Thoracic aorta (tissue), 2 donors: Measurements from ENCODE around the gene AHDC1. TPM values are rescaled to one million over a fixed set of nuclear protein-coding genes. Genes with fewer than 3 reads are reported as not detected.
A peak's percentile ranks its signal among the peaks of the same experiment; 100 is the strongest.

Experiments
- ATAC-seq: fragments of 150-250 bp; one replicate; pipeline ENCODE4 v1.8.0; 2017; ENCODE audit warnings: low read depth; ENCODE audit not compliant: insufficient number of reproducible peaks, low FRiP score
- DNase-seq: peaks from one replicate; pipeline ENCODE4 v3.0.0-alpha.2; 2020; ENCODE audit warnings: low spot score
- H3K27ac ChIP-seq, 2 donors: fragments of 200-600 bp; sonication (generic); 1 replicate in 1 of 2; 2 replicates in 1 of 2; pipeline ENCODE4 v1.5.1; 2016; ENCODE audit warnings: mild to moderate bottlenecking in 2 of 2, moderate library complexity in 2 of 2
- H3K27me3 ChIP-seq: fragments of 200-600 bp; sonication (generic); replicated peaks from 2 replicates; pipeline ENCODE4 v1.6.0; 2016; ENCODE audit warnings: mild to moderate bottlenecking; ENCODE audit not compliant: insufficient read depth
- H3K36me3 ChIP-seq: fragments of 200-600 bp; sonication (generic); one replicate; pipeline ENCODE4 v1.5.1; 2016
- H3K4me1 ChIP-seq, 2 donors: fragments of 200-600 bp; sonication (generic); 1 replicate in 1 of 2; 2 replicates in 1 of 2; pipeline versions ENCODE4 v1.5.1 to v1.6.0; 2016; ENCODE audit warnings: low read depth in 2 of 2, mild to moderate bottlenecking in 1 of 2; ENCODE audit not compliant: control insufficient read depth in 1 of 2
- H3K4me3 ChIP-seq: fragments of 200-600 bp; sonication (generic); 2 replicates; pipeline ENCODE4 v1.5.1; 2016; ENCODE audit warnings: mild to moderate bottlenecking
- H3K9me3 ChIP-seq: fragments of 200-600 bp; sonication (generic); 2 replicates; pipeline ENCODE4 v1.5.1; 2016
- total RNA-seq, 2 donors: library from RNA; depleted of rRNA; stranded (reverse); fragments of >200 nt; gene quantifications; one replicate each; pipeline versions ENCODE4 v1.1.0 to v1.2.3, GENCODE V29; 2016
- TF ChIP-seq, protein P1 (sequence below): fragments of 200-600 bp; sonication (generic); IDR thresholded peaks from one replicate; pipeline ENCODE4 v1.5.1; 2019; ENCODE audit warnings: antibody characterized with exemption

The AHDC1 gene
- total RNA-seq, 2 donors from 2014 or later = 38.3 to 55.4 TPM

DNA sequence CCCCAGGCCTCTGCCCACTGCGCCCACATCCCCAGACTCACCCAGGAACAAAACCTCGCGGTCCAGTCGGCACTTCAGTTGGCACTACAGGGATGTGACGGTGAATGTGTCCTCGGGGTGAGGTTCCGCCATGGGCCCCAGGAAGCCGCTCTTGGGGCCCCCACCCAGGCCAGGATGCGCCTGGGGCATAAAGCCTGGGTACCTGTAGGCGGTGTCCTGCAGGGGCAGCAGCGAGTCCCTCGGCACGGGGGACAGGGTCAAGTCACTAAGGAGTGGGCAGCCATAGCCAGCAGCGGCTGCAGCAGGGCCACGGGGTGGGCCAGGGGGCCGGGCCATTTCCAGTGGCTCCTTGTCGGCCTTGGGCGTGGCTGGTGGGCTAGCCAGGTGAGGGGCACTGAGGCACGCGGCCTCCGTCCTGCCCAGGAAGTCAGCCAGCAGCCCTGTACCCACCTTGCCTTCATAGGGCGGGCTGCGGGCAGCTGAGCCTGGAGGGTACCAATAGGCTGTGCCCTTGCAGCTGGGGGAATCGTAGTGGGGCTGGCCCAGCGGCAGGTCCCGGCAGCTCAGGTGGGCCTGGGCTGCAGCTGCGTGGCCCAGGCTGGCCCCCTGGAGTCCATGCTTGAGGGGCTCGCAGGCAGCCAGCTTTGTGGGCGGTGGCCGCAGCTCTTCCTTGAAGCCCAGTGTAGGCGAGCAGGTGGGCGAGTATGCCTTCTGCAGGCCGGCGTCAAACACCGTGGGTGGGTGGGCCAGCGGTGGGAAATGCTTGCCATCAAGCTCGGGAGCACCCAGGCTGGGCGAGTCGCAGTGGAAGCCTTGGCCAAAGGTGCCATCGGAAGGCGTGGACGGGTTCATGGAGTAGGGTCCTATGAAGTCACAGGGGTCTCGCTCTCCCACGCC, 56.5 kb downstream of the AHDC1 start:
- DNase-seq (no peak), ATAC-seq (no peak)
- Histone ChIP-seq H3K9me3 (no peaks in the 10 kb centered on the region), H3K36me3 (peaks cover 34% of the 10 kb centered on the region), H3K27me3 (no peaks in the 10 kb centered on the region), H3K4me3 (no peak overlapping the region), H3K27ac (peak overlapping the region; percentile 82 to 88), H3K4me1 (peaks cover 25 to 49% of the 10 kb centered on the region in 2 donors)
- TF ChIP-seq, protein P1, sequence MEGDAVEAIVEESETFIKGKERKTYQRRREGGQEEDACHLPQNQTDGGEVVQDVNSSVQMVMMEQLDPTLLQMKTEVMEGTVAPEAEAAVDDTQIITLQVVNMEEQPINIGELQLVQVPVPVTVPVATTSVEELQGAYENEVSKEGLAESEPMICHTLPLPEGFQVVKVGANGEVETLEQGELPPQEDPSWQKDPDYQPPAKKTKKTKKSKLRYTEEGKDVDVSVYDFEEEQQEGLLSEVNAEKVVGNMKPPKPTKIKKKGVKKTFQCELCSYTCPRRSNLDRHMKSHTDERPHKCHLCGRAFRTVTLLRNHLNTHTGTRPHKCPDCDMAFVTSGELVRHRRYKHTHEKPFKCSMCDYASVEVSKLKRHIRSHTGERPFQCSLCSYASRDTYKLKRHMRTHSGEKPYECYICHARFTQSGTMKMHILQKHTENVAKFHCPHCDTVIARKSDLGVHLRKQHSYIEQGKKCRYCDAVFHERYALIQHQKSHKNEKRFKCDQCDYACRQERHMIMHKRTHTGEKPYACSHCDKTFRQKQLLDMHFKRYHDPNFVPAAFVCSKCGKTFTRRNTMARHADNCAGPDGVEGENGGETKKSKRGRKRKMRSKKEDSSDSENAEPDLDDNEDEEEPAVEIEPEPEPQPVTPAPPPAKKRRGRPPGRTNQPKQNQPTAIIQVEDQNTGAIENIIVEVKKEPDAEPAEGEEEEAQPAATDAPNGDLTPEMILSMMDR = no peak

DNA sequence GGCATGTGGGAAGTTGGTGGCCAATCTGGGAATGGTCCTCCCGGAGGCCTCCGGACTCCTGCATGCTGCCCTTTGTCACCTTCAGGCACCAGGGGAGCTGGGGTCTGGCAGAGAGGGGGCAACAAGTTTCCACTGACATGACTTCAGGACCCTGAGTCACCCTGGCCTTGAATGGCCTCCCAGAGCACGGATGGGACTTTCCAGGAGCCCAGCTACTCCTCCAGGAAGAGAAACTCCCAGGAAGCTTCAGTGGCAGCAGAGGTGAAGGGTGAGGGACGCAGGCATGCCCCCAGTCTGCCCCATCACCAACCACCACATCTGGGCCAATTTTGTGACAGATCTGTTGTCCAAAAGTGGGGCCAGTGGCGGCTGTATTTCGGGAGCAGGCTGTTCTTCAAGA, 58.1 kb downstream of the AHDC1 start:
- no peak for DNase-seq
- Histone ChIP-seq H3K36me3 (peaks cover 26% of the 10 kb centered on the region), H3K27me3 (no peaks in the 10 kb centered on the region), H3K4me1 (peaks cover 32 to 63% of the 10 kb centered on the region in 2 donors), H3K27ac (peak overlapping the region; percentile 82 to 88), H3K4me3 (no peak overlapping the region), H3K9me3 (no peaks in the 10 kb centered on the region)
- ATAC-seq = no peak
- TF ChIP-seq, protein P1 = no peak

DNA sequence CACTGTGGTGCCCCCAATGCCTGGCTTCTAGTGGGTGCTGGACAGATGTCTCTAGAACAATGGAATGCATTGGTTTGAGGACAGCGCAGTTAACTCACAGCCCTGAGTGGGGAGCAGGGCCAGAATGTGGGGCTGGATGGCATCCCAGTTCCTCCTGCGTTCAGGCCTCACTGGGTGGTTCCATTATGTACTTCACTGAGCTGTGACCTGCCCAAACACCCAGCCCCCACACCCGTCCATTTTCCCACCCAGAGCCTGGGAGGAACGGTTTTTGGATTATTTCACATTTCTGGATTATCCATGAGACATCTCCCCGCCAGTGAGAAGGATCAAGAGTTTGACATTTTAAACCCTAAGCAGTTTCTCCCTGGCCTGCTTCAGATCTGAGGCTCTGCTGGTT, 58.7 kb downstream of the AHDC1 start:
- Histone ChIP-seq H3K9me3 (no peaks in the 10 kb centered on the region), H3K36me3 (peaks cover 20% of the 10 kb centered on the region), H3K27me3 (no peaks in the 10 kb centered on the region), H3K27ac (peak overlapping the region; percentile 82 to 88), H3K4me3 (peak overlapping the region; percentile 10), H3K4me1 (peaks cover 34 to 69% of the 10 kb centered on the region in 2 donors)
- TF ChIP-seq, protein P1 = no peak
- no peak for DNase-seq
- ATAC-seq = no peak

DNA sequence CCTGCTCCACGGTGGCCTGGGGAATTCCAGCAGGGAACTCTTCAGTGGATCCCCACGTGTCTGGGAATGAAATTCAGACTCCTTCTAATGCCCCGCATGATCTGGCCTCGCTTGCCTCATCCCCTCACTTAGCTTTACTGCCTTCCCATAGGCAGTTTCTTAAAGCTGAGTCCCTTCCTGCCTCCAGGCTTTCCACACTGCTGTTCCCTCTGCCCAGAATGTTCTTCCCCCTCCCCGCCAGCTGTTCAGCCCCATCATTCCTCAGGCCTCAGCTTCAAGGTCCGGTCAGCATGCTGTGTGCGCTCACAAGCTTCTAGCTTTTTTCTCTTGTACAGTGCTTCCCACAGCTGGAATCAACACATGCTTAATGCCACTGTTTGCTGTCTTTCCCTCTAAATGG, 59.1 kb downstream of the AHDC1 start:
- Histone ChIP-seq H3K36me3 (peaks cover 16% of the 10 kb centered on the region), H3K9me3 (no peaks in the 10 kb centered on the region), H3K27ac (peak overlapping the region; percentile 82 to 88), H3K4me1 (peaks cover 38 to 73% of the 10 kb centered on the region in 2 donors), H3K4me3 (peak overlapping the region; percentile 10), H3K27me3 (no peaks in the 10 kb centered on the region)
- DNase-seq (no peak), ATAC-seq (no peak)
- TF ChIP-seq, protein P1 = no peak

GRCh38 chr1:27543284-27543683, 60.7 kb downstream of the AHDC1 start:
- Histone ChIP-seq H3K4me1 (peaks cover 38 to 81% of the 10 kb centered on the region in 2 donors), H3K4me3 (no peak overlapping the region), H3K27me3 (no peaks in the 10 kb centered on the region), H3K36me3 (peaks cover 9% of the 10 kb centered on the region), H3K9me3 (no peaks in the 10 kb centered on the region), H3K27ac (peak overlapping the region; percentile 82 to 88)
- DNase-seq = no peak
- ATAC-seq = no peak
- TF ChIP-seq, protein P1 = no peak
